CD14-positive monocyte (primary cell): ENCODE results near the gene SLC13A4. TPM values are rescaled to one million over a fixed set of nuclear protein-coding genes. Genes with fewer than 3 reads are reported as not detected.

Source experiments
- DNase-seq, 3 donors: peaks; one replicate each; pipeline ENCODE4 v3.0.0-alpha.2; 2011 to 2022
- H2AFZ ChIP-seq: 2 replicates; pipeline ENCODE4 v1.6.0; 2012; ENCODE audit warnings: mild to moderate bottlenecking, low read depth, low read length, inconsistent platforms; ENCODE audit not compliant: insufficient read depth, poor library complexity, severe bottlenecking
- H3K27ac ChIP-seq, 2 donors: 1 replicate in 1 of 2; 2 replicates in 1 of 2; pipeline ENCODE4 v1.5.1; 2012 to 2013; ENCODE audit warnings: low read length in 2 of 2, control low read depth in 1 of 2, inconsistent platforms in 1 of 2, low read depth in 1 of 2, mild to moderate bottlenecking in 1 of 2
- H3K27me3 ChIP-seq, 2 donors: one replicate each; pipeline versions ENCODE4 v1.6.0 to v1.6.1; 2011 to 2013; ENCODE audit warnings: low read length in 2 of 2; ENCODE audit not compliant: control insufficient read depth in 2 of 2, insufficient read depth in 2 of 2
- H3K36me3 ChIP-seq, 2 donors: replicated peaks in 1 of 2; 1 replicate in 1 of 2; 2 replicates in 1 of 2; pipeline versions ENCODE4 v1.5.1 to v1.6.1; 2012 to 2013; ENCODE audit warnings: low read length in 2 of 2, control low read depth in 1 of 2, inconsistent platforms in 1 of 2, mild to moderate bottlenecking in 1 of 2; ENCODE audit not compliant: insufficient read depth in 2 of 2, control insufficient read depth in 1 of 2
- H3K4me1 ChIP-seq, 2 donors: 1 replicate in 1 of 2; 2 replicates in 1 of 2; pipeline versions ENCODE4 v1.5.1 to v1.6.1; 2012 to 2013; ENCODE audit warnings: low read length in 2 of 2, control low read depth in 1 of 2, inconsistent platforms in 1 of 2, mild to moderate bottlenecking in 1 of 2, moderate library complexity in 1 of 2; ENCODE audit not compliant: insufficient read depth in 2 of 2, control insufficient read depth in 1 of 2
- H3K4me2 ChIP-seq: replicated peaks from 2 replicates; pipeline ENCODE3; 2012; ENCODE audit warnings: low read length, moderate library complexity, mild to moderate bottlenecking; ENCODE audit not compliant: poor library complexity, severe bottlenecking; ENCODE audit errors: extremely low read depth
- H3K4me3 ChIP-seq, 3 experiments: fragments of 200-600 bp in 1 of 3; sonication (generic) in 1 of 3; replicated peaks in 1 of 3; 1 replicate in 2 of 3; 2 replicates in 1 of 3; pipeline ENCODE4 v1.5.1; 2011 to 2013; ENCODE audit warnings: low read length in 3 of 3, mild to moderate bottlenecking in 3 of 3, control low read depth in 2 of 3, low read depth in 2 of 3, inconsistent platforms in 1 of 3, moderate library complexity in 1 of 3
- H3K79me2 ChIP-seq: 2 replicates; pipeline ENCODE4 v1.6.0; 2012; ENCODE audit warnings: mild to moderate bottlenecking, control low read depth, inconsistent platforms, low read length, moderate library complexity; ENCODE audit not compliant: insufficient read depth
- H3K9ac ChIP-seq: 2 replicates; pipeline ENCODE4 v1.6.0; 2017; ENCODE audit warnings: low read length, mild to moderate bottlenecking; ENCODE audit not compliant: insufficient read depth, poor library complexity, severe bottlenecking
- H3K9me3 ChIP-seq, 2 donors: replicated peaks in 1 of 2; 1 replicate in 1 of 2; 2 replicates in 1 of 2; pipeline versions ENCODE4 v1.5.1 to v1.6.1; 2012 to 2013; ENCODE audit warnings: low read length in 2 of 2, control low read depth in 1 of 2; ENCODE audit not compliant: control insufficient read depth in 1 of 2, insufficient read depth in 1 of 2
- H4K20me1 ChIP-seq: 2 replicates; pipeline ENCODE4 v1.6.0; 2012; ENCODE audit warnings: mild to moderate bottlenecking, low read length, control low read depth, moderate library complexity; ENCODE audit not compliant: insufficient read depth
- H3K27ac Mint-ChIP-seq, 7 donors: one replicate each; pipeline ENCODE4 v1.8.0; 2020; ENCODE audit warnings: mild to moderate bottlenecking in 7 of 7, mixed read lengths in 7 of 7, moderate library complexity in 6 of 7, inconsistent platforms in 2 of 7
- H3K27me3 Mint-ChIP-seq, 3 donors: one replicate each; pipeline ENCODE4 v1.8.0; 2021 to 2022; ENCODE audit warnings: low read depth in 3 of 3, mild to moderate bottlenecking in 3 of 3, mixed read lengths in 3 of 3, moderate library complexity in 3 of 3, inconsistent platforms in 1 of 3
- H3K36me3 Mint-ChIP-seq, 2 donors: one replicate each; pipeline ENCODE4 v1.8.0; 2020; ENCODE audit warnings: mixed read lengths in 2 of 2, inconsistent platforms in 1 of 2, mild to moderate bottlenecking in 1 of 2
- H3K4me1 Mint-ChIP-seq: one replicate; pipeline ENCODE4 v1.8.0; 2020; ENCODE audit warnings: mild to moderate bottlenecking, mixed read lengths
- H3K4me3 Mint-ChIP-seq, 2 donors: one replicate each; pipeline ENCODE4 v1.8.0; 2020; ENCODE audit warnings: mild to moderate bottlenecking in 2 of 2, mixed read lengths in 2 of 2, moderate library complexity in 1 of 2
- H3K9me3 Mint-ChIP-seq, 7 donors: one replicate each; pipeline ENCODE4 v1.8.0; 2020 to 2022; ENCODE audit warnings: mixed read lengths in 7 of 7, mild to moderate bottlenecking in 6 of 7, moderate library complexity in 6 of 7, inconsistent platforms in 2 of 7
- CTCF ChIP-seq: fragments of 200-600 bp; IDR thresholded peaks from one replicate; pipeline ENCODE4 v1.8.0; 2022; ENCODE audit warnings: antibody characterized with exemption, mild to moderate bottlenecking
- WGBS: methylation state at CpG from one replicate; pipeline ENCODE4 v1.1.5; 2013; ENCODE audit warnings: missing lambda C conversion rate; ENCODE audit not compliant: insufficient coverage; 5-methylcytosine and 5-hydroxymethylcytosine counted together
- intact Hi-C, 2 donors: fragments of 100-400 bp; cut with micrococcal nuclease; formaldehyde crosslinking; loops; one replicate each; pipeline versions ENCODE4 v1.15.0 to v1.15.1; 2023
- polyA plus RNA-seq, 3 donors: library from polyadenylated mRNA; depleted of rRNA in 1 of 3; unstranded in 2 of 3; stranded (reverse) in 1 of 3; fragments of 300-500 nt in 2 of 3; fragments of >200 nt in 1 of 3; fragmentation: Illumina TruSeq in 2 of 3; gene quantifications; 1 replicate in 2 of 3; 2 replicates in 1 of 3; pipeline ENCODE4 v1.2.3, GENCODE V29; 2012 to 2021

The SLC13A4 gene
- polyA plus RNA-seq, 3 donors = not detected

GRCh38 chr7:135659159-135659846 lies 68.7 kb downstream of the SLC13A4 start:
- H3K36me3 ChIP-seq = no peaks in the 10 kb centered on the region
- peaks cover 0 to 2% (median 0%) of the 10 kb centered on the region in 7 donors for H3K9me3 Mint-ChIP-seq
- peak overlapping the region in 6 of 7 donors; percentile 41 to 81 (median 69) for H3K27ac Mint-ChIP-seq
- H3K36me3 Mint-ChIP-seq = peaks cover 0 to under 1% of the 10 kb centered on the region in 2 donors
- no peak overlapping the region for H3K9ac ChIP-seq
- peaks cover 32% of the 10 kb centered on the region for H3K4me1 Mint-ChIP-seq
- whole genome bisulfite sequencing = no CpG with 5 or more reads among the region's 9 CpGs
- H3K4me1 ChIP-seq = peaks cover 27 to 33% of the 10 kb centered on the region in 2 donors
- no peaks in the 10 kb centered on the region for H3K27me3 ChIP-seq
- H3K27me3 Mint-ChIP-seq = no peaks in the 10 kb centered on the region
- peak; percentile 44 to 62 (median 52) for DNase-seq
- peak overlapping the region in 1 of 2 donors; percentile 78 for H3K4me3 Mint-ChIP-seq
- no peaks in the 10 kb centered on the region for H4K20me1 ChIP-seq
- intact Hi-C loops = no loop called here
- H3K27ac ChIP-seq = peak overlapping the region in 1 of 2 donors; percentile 25
- H3K9me3 ChIP-seq = no peaks in the 10 kb centered on the region
- H3K4me3 ChIP-seq = peak overlapping the region in 1 of 3 experiments; percentile 14
- peak overlapping the region; percentile 29 for H2AFZ ChIP-seq
- TF ChIP-seq CTCF = no peak
- peaks cover 20% of the 10 kb centered on the region for H3K79me2 ChIP-seq
- peak overlapping the region; percentile 31 for H3K4me2 ChIP-seq

- peaks cover 25 to 30% of the 10 kb centered on the region in 2 donors for H3K4me1 ChIP-seq
Measured at GRCh38 chr7:135658564-135658963, 69.4 kb downstream of the SLC13A4 start.

More at GRCh38 chr7:135658564-135658963, 69.4 kb downstream of the SLC13A4 start:
- no peaks in the 10 kb centered on the region for H4K20me1 ChIP-seq
- Mint-ChIP-seq H3K27ac (no peak overlapping the region), H3K27me3 (no peaks in the 10 kb centered on the region), H3K36me3 (no peaks in the 10 kb centered on the region), H3K9me3 (peaks cover 0 to 2% (median 0%) of the 10 kb centered on the region in 7 donors), H3K4me1 (peaks cover 26% of the 10 kb centered on the region), H3K4me3 (no peak overlapping the region)
- no CpG with 5 or more reads among the region's 5 CpGs for WGBS
- H2AFZ ChIP-seq = no peak overlapping the region
- H3K4me3 ChIP-seq = no peak overlapping the region
- no peak for DNase-seq
- no peak overlapping the region for H3K27ac ChIP-seq
- no peaks in the 10 kb centered on the region for H3K9me3 ChIP-seq
- peaks cover 13% of the 10 kb centered on the region for H3K79me2 ChIP-seq
- H3K36me3 ChIP-seq = no peaks in the 10 kb centered on the region
- H3K9ac ChIP-seq = no peak overlapping the region
- TF ChIP-seq CTCF = no peak
- intact Hi-C loops = no loop called here
- H3K4me2 ChIP-seq = no peak overlapping the region
- no peaks in the 10 kb centered on the region for H3K27me3 ChIP-seq
